ENCODE measurements around the gene CDRT15L2.
"Not testable (repeated sequence)": the region's sequence is repeated elsewhere in the genome, so short reads cannot be mapped to it uniquely, and the experiment has no call there.

CDRT15L2 gene

GRCh38 chr17:20579424-20579823, at the start of gene CDRT15L2:
Gene CDRT15L2 (plus strand): TSS chr17:20579724. CDS start chr17:20579744, 20 bp downstream.
- not testable (repeated sequence) for DNase-seq (ENCODE audit: low read depth)

DNA sequence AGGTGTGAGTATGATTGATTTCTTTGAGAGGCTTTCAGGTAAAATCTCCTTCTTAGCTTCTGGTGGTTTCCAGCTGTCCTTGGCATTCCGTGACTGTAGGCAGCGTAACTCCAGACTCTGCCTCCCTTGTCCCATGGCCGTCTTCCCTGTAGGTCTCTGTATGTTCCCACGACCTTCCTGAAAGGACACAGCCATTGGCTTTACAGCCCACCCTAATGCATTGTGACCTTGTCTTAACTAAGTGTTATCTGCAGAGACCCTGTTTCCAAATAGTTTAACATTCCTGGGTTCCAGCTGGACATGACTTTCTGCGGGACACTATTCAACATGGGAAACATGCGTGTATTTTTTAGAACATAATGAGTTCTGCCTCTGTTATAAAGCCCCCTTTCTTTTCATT, 49.4 kb upstream of the CDRT15L2 start:
- not testable (repeated sequence) for DNase-seq (ENCODE audit: low read depth)

- not testable (repeated sequence) for DNase-seq (ENCODE audit: low read depth)
These were observed 46.9 kb upstream of the CDRT15L2 start for GRCh38 chr17:20532544-20533090.

GRCh38 chr17:20533206-20533605, 46.3 kb upstream of the CDRT15L2 start:
- not testable (repeated sequence) for DNase-seq (ENCODE audit: low read depth)

DNA sequence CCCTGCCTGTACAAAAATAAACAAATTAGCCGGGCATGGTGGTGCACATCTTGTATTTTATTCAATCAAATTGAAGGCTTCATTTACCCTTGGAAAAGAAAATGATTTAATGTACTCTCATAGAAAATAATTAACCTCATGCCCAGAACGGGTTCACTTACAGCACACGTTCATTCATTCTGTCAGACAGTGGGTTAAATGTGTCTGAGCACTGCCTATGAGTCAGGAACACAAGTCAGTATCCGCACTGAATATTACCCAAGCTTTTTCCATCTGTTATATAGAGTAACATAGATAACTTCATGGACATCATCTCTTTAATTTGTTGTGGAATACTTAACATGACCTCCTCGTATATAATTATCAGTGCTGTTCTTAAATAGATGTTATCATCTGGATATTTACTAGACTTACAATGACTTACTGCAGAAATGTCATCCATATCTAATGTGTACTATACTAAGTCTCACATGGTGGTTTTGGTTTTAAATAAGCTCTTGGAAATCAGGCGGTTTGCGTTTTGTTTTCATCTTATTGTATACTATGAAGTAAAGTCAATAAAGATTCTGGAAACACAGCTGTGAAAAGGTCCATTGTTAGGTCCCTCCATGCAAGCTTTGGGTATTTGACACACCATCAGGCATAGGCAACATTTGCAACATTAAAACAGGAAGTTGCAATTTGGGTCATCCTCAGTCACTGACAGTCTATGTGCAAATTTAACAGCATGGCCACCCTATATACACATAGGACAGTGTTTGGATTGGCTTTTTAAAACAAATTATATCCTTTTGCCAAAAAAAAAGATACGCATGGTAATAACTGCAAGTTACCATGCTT, 44.6 kb upstream of the CDRT15L2 start:
- DNase-seq (ENCODE audit: low read depth) = not testable (repeated sequence)

DNA sequence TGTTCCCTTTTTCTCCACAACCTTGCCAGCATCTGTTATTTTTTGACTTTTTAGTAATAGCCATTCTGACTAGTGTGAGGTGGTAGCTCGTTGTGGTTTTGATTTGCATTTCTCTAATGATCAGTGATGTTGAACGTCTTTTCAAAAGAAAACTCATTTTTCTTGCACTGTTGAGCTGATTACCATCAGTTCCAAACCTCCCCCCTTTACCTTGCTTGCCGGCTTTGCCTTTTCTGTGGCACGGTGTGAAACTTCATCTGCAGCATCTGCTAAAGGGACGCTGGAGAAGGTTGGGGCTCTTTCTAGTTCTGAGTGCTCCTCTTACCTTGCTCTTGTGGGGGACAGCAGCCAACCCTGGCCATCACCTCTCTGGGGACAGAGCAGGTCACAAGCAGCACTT, 39.1 kb upstream of the CDRT15L2 start:
- DNase-seq (ENCODE audit: low read depth) = not testable (repeated sequence)

DNA sequence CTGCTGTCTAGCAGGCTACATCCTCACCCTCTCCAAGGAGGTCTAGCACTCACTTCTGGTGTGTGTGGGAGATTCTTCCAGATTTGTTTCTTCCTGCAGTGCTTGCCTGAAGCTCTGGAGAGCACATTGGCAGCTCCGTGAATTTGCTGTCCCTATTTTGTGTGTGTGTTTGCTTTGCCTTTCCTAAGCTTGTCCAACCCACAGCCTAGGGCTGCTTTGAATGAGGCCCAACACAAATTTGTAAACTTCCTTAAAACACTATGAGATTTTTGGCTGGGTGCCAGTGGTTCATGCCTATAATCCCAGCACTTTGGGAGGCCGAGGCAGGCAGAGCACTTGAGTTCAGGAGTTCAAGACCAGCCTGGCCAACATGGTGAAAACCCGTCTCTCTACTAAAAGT, 38.7 kb upstream of the CDRT15L2 start:
- DNase-seq (ENCODE audit: low read depth) = not testable (repeated sequence)

DNA sequence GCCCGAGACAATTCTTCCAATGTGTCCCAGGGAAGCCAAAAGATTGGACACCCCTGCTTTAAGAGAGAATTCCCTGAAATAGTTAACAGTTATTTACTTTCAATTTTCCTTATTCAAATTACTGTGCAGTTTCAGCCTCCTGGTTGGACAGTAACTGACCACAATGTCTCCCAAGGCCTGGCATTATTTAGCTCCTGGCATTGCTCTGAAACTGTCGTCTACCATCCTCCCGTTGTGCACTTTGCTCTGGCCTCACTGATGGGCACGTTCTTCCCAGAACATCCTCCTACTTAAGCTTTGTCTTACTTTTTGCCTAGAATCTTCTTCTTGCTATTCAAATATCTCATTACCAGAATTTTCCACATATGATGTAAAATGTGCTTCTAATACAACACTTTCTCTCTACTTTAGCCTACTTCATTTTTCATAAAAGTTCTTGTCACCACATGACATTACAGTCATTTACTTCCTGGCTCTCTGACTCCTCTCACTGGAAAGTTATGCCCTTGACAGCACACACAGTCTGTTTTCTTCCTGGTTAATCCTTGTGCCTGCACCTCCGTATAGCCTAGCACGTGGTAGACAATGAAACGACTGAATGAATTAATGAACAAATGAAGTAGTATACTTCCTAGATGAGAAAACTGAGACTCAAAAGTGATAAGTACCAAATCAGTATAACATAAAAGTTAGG, 37.5 kb upstream of the CDRT15L2 start:
- not testable (repeated sequence) for DNase-seq (ENCODE audit: low read depth)

DNA sequence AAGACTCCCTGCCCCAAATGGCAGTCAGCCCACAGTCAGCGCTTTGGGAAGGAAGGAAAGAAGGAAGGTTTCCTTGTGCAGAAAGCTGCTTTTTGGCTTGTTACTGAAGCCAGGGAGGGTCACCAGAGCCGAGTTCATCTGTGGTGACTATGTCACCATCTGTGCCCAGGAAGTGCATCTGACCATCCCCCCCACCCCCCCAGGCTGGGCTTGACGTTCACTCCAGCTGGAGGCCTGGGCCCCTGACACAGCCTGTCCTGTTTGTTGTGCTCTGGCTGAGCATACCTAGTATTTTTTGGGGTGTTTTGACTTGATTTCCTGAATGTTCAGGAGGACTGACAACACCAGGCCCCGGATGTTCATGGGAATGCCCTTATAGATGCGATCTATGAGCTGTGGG, 31.6 kb upstream of the CDRT15L2 start:
- DNase-seq (ENCODE audit: low read depth) = not testable (repeated sequence)

- DNase-seq (ENCODE audit: low read depth) = not testable (repeated sequence)
These were observed 26.6 kb upstream of the CDRT15L2 start for GRCh38 chr17:20552920-20553319.

GRCh38 chr17:20554728-20555127, 24.8 kb upstream of the CDRT15L2 start:
- DNase-seq (ENCODE audit: low read depth) = not testable (repeated sequence)

DNA sequence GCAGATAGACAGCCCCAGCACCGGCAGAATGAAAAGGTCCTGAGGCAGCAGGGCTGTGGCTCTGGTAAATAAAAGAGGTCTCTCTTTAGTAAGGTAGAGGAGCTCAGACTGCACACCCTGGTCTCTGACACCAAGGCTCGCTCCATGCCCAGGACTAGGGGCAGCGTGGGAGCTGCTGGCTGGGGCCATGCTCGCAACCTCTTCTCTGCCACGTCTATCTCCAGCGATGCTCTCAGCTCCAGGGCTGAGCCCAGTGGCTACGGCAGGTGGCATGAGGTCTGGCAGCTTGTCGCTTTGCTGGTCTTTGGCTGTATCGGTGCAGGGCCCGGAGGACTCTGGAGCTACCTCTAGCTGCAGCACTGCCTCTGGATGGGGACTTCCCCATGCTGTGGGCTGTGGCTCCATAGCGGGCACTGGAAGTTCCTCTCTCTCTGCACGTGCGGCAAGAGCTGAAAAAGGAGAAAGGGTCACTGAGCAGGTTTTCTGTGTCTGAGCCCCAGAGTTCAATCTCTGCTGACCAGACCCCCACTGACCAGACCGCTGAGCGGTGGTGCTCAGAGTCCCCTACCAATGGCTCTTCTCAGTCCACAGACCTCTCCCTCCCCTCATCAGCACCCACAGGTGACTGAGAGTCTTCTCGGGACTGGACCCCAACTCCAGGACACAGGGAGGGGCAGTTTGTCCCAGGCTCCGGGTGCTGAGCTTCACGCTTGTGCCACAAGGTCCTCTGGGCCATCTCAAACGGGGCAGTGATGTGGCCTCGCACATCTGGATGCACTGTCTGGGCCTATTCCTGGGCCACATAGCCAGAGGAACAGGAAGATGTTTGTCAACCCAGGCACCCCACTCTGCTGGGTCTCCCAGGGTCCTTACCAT, 24.2 kb upstream of the CDRT15L2 start:
- DNase-seq (ENCODE audit: low read depth) = not testable (repeated sequence)

GRCh38 chr17:20558096-20558495, 21.4 kb upstream of the CDRT15L2 start:
- not testable (repeated sequence) for DNase-seq (ENCODE audit: low read depth)

- not testable (repeated sequence) for DNase-seq (ENCODE audit: low read depth)
These were observed 20.5 kb upstream of the CDRT15L2 start for GRCh38 chr17:20559018-20559417.

DNA sequence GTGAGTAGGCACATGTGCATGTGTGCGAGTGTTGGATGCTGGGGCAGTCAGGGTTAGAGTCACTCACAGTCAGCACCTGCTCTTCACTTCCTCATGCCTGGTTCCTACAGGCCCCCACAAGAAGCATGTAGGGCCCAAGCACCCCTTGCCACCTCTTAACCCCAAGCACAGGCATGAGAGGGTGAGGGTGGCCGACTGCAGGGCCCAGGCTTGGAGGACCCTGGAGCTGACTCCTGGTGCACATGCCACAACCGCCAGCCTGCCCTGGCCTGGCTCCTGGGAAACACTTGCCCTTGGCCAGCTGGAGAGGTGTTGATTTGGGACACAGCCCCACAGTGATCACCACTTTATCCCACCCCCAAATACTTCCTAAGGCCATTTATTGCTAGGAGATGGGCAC, 16.9 kb upstream of the CDRT15L2 start:
- DNase-seq (ENCODE audit: low read depth) = no peak

GRCh38 chr17:20565245-20565644, 14.3 kb upstream of the CDRT15L2 start:
- DNase-seq (ENCODE audit: low read depth) = not testable (repeated sequence)

DNA sequence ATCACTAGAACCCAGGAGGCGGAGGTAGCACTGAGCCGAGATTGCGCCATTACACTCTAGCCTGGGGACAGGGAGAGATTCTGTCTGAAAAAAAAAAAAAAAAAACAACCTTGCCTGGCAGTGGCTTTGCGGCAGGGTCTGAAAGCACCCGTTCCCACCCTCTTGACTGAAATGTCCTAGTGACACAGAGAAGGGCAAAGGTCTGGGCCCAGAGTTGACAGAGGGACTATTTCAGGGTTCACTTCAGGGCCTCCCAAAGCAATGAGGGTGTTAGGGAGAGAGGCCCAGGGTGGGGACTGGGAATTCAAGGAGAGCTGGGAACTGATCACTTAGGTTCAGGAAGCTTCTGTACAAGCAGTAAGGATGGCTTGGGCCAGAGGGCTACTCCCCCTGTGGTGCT, 13.8 kb upstream of the CDRT15L2 start:
- DNase-seq (ENCODE audit: low read depth) = no peak

DNA sequence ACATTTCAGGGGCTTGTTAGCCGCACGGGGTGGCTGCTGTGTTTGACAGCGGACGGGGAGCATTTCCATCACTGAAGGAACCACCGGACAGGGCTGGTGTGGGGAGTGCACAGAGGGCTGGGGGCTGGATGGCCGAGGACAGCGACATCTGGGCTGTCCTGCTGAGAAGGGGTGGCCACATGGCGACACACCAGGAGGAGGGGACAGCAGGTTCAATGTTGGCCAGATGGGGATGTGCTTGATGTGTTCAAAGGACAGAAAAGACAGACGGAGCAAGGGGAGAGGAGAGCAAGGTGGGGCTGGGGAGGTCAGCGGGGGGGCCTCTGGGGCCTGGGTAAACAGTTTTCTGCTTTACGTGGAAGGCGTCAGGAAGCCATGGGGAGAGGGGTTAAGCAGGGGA, 12.8 kb upstream of the CDRT15L2 start:
- DNase-seq (ENCODE audit: low read depth) = not testable (repeated sequence)

DNA sequence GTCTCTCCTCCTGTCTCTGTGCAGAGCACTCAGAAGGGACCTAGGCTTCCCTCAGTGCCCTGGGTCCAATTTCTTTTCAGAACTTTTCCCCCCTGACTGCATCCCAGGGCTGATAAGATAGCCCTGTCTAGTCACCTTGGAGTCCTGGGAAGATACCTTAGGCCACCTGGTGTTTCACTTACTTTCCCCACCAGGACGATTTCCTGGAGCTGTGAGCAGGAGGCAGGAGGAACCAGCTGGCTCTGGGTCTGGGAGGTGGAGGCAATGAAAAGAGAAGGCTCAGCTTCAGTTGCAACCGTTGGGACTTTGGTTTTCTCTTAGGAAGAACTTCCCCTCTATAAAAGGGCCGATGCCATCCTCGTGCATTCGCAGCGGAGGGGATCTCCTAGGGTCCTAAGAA, 12.1 kb upstream of the CDRT15L2 start:
- DNase-seq (ENCODE audit: low read depth) = not testable (repeated sequence)

GRCh38 chr17:20568604-20569003, 10.9 kb upstream of the CDRT15L2 start:
- DNase-seq (ENCODE audit: low read depth) = not testable (repeated sequence)

GRCh38 chr17:20571653-20572052, 7.9 kb upstream of the CDRT15L2 start:
- DNase-seq (ENCODE audit: low read depth) = not testable (repeated sequence)

GRCh38 chr17:20573216-20573615, 6.3 kb upstream of the CDRT15L2 start:
- not testable (repeated sequence) for DNase-seq (ENCODE audit: low read depth)

Data from HS-27A (cell line).